ENCODE data around the gene MEFV. TPM values are rescaled to one million over a fixed set of nuclear protein-coding genes. Genes with fewer than 3 reads are reported as not detected.
"Not testable (repeated sequence)": the region's sequence is repeated elsewhere in the genome, so short reads cannot be mapped to it uniquely, and the experiment has no call there.

Gene MEFV
- total RNA-seq, 4 donors from 2014 or later: 2.7 to 25.4 (median 4.2) TPM

DNA sequence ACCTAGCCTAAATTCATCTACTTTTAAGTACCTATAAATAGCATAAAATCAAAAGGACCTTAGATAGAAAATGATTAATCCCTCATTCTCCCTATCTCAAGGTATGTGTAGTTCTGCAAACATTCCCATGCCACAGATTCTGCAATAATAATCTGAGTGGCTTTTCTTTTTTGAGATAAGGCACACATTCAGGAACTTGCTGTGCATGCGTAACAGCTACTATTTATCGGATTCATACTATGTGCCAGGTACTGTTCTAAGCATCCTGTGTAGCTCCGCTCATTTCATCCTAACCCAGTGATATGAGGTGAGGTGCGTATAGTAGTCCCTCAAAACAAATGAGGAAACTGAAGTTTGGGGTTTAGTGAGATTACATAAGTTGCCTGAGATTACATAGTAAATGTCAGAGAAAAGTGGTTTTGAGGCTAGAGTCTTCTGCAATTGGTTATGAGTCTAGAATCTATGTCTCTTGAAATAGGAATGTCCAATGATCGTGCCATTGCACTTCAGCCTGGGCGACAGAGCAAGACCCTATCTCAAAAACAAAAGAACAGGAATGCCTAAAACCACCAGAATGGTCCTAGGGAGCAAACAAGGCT, 24.9 kb upstream of the MEFV start:
- ATAC-seq (ENCODE audit: low FRiP score) (no peak), DNase-seq (ENCODE audit: low spot score) (no peak)
- TF ChIP-seq, protein P1, sequence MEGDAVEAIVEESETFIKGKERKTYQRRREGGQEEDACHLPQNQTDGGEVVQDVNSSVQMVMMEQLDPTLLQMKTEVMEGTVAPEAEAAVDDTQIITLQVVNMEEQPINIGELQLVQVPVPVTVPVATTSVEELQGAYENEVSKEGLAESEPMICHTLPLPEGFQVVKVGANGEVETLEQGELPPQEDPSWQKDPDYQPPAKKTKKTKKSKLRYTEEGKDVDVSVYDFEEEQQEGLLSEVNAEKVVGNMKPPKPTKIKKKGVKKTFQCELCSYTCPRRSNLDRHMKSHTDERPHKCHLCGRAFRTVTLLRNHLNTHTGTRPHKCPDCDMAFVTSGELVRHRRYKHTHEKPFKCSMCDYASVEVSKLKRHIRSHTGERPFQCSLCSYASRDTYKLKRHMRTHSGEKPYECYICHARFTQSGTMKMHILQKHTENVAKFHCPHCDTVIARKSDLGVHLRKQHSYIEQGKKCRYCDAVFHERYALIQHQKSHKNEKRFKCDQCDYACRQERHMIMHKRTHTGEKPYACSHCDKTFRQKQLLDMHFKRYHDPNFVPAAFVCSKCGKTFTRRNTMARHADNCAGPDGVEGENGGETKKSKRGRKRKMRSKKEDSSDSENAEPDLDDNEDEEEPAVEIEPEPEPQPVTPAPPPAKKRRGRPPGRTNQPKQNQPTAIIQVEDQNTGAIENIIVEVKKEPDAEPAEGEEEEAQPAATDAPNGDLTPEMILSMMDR (IDR thresholded peaks at IDR 0.05): no peak

DNA sequence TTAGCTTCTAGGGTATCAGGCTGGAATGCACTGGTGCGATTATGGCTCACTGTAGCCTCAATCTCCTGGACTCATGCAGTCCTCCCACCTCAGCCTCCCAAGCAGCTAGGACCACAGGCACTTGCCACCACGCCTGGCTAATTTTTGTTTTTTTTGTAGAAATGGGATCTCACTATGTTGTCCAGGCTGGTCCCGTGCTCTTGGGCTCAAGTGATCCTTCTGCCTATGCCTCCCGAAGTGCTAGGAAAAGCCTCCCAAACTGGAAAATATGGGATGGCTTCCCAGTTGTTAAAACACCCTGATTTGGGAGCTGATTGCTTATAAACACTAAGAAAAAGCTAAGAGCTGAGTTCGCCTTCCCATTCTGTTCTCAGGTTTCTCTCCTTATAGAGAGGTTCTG, 20.2 kb upstream of the MEFV start:
- TF ChIP-seq, protein P1 (IDR thresholded peaks at IDR 0.05): no peak
- DNase-seq (ENCODE audit: low spot score) (no peak), ATAC-seq (ENCODE audit: low FRiP score) (no peak)

DNA sequence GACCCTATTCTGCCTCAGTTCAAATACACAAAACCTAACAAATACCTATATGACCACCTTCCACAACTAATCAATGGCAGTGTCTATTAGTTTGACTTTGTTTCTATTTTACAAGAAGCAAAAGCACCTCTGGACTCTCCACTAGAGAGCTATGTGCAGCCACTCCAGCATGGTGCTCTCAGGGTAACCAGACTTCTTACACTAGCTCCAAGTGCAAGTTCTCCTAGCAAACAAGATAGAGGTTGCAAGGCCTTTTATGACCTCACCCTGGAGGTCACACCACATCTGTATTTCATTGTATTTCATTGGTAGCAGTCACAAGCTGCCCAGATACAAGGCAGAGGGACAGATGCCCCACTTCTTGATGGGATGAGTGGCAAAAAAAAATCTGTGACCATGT, 18.5 kb upstream of the MEFV start:
- no peak for ATAC-seq (ENCODE audit: low FRiP score)
- DNase-seq (ENCODE audit: low spot score): no peak
- TF ChIP-seq, protein P1 (IDR thresholded peaks at IDR 0.05): no peak

DNA sequence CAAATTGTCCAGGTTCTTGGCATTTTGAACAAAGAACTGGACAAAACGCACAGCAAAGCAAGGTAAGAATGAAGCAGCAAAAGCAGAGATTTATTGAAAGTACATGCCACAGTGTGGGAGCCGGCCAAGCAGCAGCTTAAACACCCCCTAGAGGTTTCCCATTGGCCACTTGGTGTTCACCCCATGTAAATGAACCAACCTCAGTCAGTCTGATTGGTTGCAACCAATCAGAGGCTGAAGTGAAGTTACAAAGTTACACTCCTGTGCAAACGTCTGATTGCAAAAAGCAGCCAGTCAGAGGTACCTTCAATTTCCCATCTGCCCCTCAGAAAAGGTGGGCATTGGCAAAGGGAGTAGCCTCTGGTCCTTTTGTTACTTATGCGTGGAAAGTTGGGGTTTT, 18.1 kb upstream of the MEFV start:
- TF ChIP-seq, protein P1 (IDR thresholded peaks at IDR 0.05): no peak

DNA sequence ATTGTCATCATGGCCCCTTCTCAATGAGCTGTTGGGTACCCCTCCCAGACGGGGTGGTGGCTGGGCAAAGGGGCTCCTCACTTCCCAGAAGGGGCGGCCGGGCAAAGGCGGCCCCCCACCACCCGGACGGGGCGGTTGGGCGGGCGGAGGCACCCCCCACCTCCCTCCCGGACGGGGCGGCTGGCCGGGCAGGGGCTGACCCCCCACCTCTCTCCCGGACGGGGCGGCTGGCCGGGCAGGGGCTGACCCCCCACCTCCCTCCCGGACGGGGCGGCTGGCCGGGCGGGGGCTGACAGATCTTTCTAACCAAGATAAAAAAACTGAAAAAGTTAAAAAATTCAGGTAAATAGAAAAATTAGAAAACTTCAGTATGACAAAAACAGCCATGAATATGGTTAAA, 14.8 kb upstream of the MEFV start:
- not testable (repeated sequence) for ATAC-seq (ENCODE audit: low FRiP score); DNase-seq (ENCODE audit: low spot score)

More for the DNA sequence above, 18.1 kb upstream of the MEFV start:
- ATAC-seq (ENCODE audit: low FRiP score): no peak
- no peak for DNase-seq (ENCODE audit: low spot score)

DNA sequence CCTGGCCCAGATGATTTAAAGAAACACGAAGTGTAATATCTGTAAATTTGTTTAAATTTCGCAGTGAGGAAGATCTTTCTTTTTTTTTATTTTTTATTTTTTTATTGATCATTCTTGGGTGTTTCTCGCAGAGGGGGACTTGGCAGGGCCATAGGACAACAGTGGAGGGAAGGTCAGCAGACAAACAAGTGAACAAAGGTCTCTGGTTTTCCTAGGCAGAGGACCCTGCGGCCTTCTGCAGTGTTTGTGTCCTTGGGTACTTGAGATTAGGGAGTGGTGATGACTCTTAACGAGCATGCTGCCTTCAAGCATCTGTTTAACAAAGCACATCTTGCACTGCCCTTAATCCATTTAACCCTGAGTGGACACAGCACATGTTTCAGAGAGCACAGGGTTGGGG, 14.3 kb upstream of the MEFV start:
- ATAC-seq (ENCODE audit: low FRiP score); DNase-seq (ENCODE audit: low spot score): not testable (repeated sequence)

DNA sequence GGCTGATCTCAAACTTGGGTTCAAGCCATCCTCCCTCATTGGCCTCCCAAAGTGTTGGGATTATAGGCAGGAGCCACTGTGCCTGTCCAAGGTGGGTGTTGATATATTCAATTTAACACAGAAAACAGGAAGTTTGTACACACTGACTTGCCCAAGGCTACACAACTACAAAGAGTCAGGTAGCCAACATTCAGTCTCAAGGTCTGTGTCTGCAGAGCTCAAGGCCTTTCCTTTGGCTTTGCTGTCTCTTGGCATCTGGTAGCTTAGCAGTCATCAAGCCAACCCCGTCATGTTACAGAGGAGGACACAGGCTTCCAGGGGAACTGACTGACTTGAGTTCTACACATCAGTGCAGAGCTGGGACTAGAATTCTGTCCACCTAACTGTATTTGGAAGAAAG, 11.9 kb upstream of the MEFV start:
- TF ChIP-seq, protein P1 (IDR thresholded peaks at IDR 0.05): no peak
- ATAC-seq (ENCODE audit: low FRiP score) (no peak), DNase-seq (ENCODE audit: low spot score) (no peak)

DNA sequence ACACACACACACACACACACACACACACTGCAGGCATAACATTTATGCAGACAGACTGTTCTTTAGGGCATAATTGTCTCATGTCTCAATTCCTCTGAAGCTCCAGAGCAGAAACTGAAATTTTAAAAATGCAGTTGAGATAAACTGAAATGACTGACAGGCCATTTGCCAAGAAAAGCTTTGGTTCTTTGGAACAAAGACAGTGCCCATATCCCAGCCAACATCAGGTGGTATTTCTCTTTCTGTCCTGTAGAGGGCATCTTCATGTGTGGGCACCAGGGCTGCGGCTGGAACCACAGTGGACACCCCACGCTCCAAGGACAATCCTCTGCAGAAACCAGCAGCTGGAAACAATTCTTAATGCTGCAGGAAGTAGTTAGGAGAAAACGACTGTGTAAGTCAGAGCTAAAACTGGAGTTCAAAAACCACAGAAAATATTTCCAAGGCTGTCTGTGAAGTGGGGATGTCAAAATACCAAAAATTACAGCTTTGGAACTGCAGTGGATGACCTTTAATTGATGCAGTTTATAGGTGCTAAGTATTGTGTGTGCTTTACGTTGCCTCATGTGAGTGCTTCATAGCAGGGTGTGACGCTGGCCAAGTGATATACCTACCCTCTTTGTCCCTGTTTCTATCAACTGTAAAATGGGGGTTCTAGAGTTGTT, 10.6 kb upstream of the MEFV start:
- TF ChIP-seq, protein P1 (IDR thresholded peaks at IDR 0.05): no peak
- DNase-seq (ENCODE audit: low spot score): no peak
- no peak for ATAC-seq (ENCODE audit: low FRiP score)

Measured in omental fat pad (tissue), 4 donors.